HCT116 (cell line): Measurements from ENCODE around the gene SETD6. TPM values are rescaled to one million over a fixed set of nuclear protein-coding genes. Genes with fewer than 3 reads are reported as not detected.

Source experiments
- ATAC-seq: fragments of 200-7000 bp; cut with Tn5 transposase; 2 replicates; pipeline ENCODE4 v1.9.1; 2020; ENCODE audit warnings: mild to moderate bottlenecking, moderate library complexity
- BruUV-seq: library from RNA; stranded (reverse); fragments of 400-500 nt; replicated peaks from 2 replicates; lab custom pipeline; 2021; lab: Mats Ljungman, UMichigan
- CTCF ChIA-PET: fragments of 300-600 bp; sonication (Branson Sonifier 250); formaldehyde crosslinking; loops from one replicate; lab custom pipeline; 2021; ENCODE audit warnings: antibody characterized with exemption; lab: Charles Lee
- POLR2A ChIA-PET: fragments of 300-600, 350-600 bp; sonication (Branson Sonifier 250); formaldehyde crosslinking; loops from one replicate; lab custom pipeline; 2021; ENCODE audit warnings: antibody characterized with exemption; lab: Charles Lee
- RAD21 ChIA-PET, 2 experiments: fragments of 300-600 bp; sonication (Branson Sonifier 250); formaldehyde crosslinking; loops; one replicate each; lab custom pipeline; 2023; ENCODE audit warnings: low total read pairs in 2 of 2; ENCODE audit not compliant: uncharacterized antibody in 2 of 2, unreplicated experiment in 2 of 2, low non-redundant PET in 1 of 2; lab: Charles Lee
- DNase-seq: peaks from one replicate; pipeline ENCODE4 v3.0.0-alpha.2; 2010; ENCODE audit warnings: low read depth, low spot score
- H2AFZ ChIP-seq: fragments of 200-600 bp; shearing (Covaris generic), sonication (generic); 2 replicates; pipeline ENCODE4 v1.6.1; 2017; ENCODE audit warnings: low read depth, mixed run types, mixed read lengths, antibody characterized with exemption, low read length; ENCODE audit not compliant: poor library complexity, severe bottlenecking
- H3K27ac ChIP-seq: 2 replicates; pipeline ENCODE4 v1.5.1; 2012; ENCODE audit warnings: low read depth, low read length
- H3K27me3 ChIP-seq: fragments of 200-600 bp; sonication (generic); 2 replicates; pipeline ENCODE4 v1.6.1; 2016; ENCODE audit warnings: mixed run types, low read length, mixed read lengths; ENCODE audit not compliant: insufficient read depth
- H3K36me3 ChIP-seq, 2 experiments: fragments of 200-500 bp in 1 of 2; fragments of 200-600 bp in 1 of 2; sonication (Bioruptor generic) in 1 of 2; sonication (generic) in 1 of 2; 2 replicates each; pipeline versions ENCODE4 v1.5.1 to v1.6.1; 2014 to 2016; ENCODE audit warnings: low read length in 2 of 2, inconsistent platforms in 1 of 2, mixed read lengths in 1 of 2, mixed run types in 1 of 2; ENCODE audit not compliant: insufficient read depth in 2 of 2, control insufficient read depth in 1 of 2
- H3K4me1 ChIP-seq, 2 experiments: fragments of 200-600 bp in 1 of 2; sonication (generic) in 1 of 2; 2 replicates each; pipeline versions ENCODE4 v1.5.1 to v1.6.1; 2012 to 2017; ENCODE audit warnings: low read length in 2 of 2, inconsistent platforms in 1 of 2, mild to moderate bottlenecking in 1 of 2, mixed read lengths in 1 of 2, mixed run types in 1 of 2, moderate library complexity in 1 of 2; ENCODE audit not compliant: insufficient read depth in 2 of 2, control insufficient read depth in 1 of 2
- H3K4me2 ChIP-seq: fragments of 200-600 bp; sonication (generic); 2 replicates; pipeline ENCODE4 v1.6.1; 2017; ENCODE audit warnings: mixed run types, low read length, mixed read lengths
- H3K4me3 ChIP-seq, 2 experiments: fragments of 200-600 bp in 1 of 2; sonication (generic) in 1 of 2; replicated peaks in 1 of 2; 2 replicates each; pipeline ENCODE4 v1.5.1; 2011 to 2016; ENCODE audit warnings: low read length in 2 of 2, control low read depth in 1 of 2, low read depth in 1 of 2, mild to moderate bottlenecking in 1 of 2, mixed read lengths in 1 of 2, mixed run types in 1 of 2
- H3K79me2 ChIP-seq: fragments of 200-600 bp; sonication (generic); 2 replicates; pipeline ENCODE4 v1.6.1; 2017; ENCODE audit warnings: mild to moderate bottlenecking, mixed run types, low read length, moderate library complexity, mixed read lengths; ENCODE audit not compliant: insufficient read depth
- H3K9ac ChIP-seq: fragments of 200-600 bp; sonication (generic); 2 replicates; pipeline ENCODE4 v1.6.1; 2016; ENCODE audit warnings: low read length, mixed read lengths
- H3K9me2 ChIP-seq: fragments of 200-600 bp; sonication (generic), shearing (Covaris generic); 2 replicates; pipeline ENCODE4 v1.6.1; 2017; ENCODE audit warnings: mixed run types, mild to moderate bottlenecking, moderate library complexity; ENCODE audit not compliant: insufficient read depth
- H3K9me3 ChIP-seq, 2 experiments: fragments of 200-500 bp in 1 of 2; fragments of 200-600 bp in 1 of 2; sonication (Bioruptor generic) in 1 of 2; sonication (generic) in 1 of 2; 2 replicates each; pipeline ENCODE4 v1.6.1; 2014 to 2017; ENCODE audit warnings: low read length in 2 of 2, mixed read lengths in 2 of 2, inconsistent platforms in 1 of 2, low read depth in 1 of 2, mild to moderate bottlenecking in 1 of 2, mixed run types in 1 of 2, moderate library complexity in 1 of 2; ENCODE audit not compliant: control insufficient read depth in 1 of 2, insufficient read depth in 1 of 2
- H4K20me1 ChIP-seq: fragments of 200-600 bp; sonication (generic), shearing (Covaris generic); 2 replicates; pipeline ENCODE4 v1.6.1; 2017; ENCODE audit warnings: mixed run types, mild to moderate bottlenecking, moderate library complexity; ENCODE audit not compliant: insufficient read depth
- CEBPB ChIP-seq: IDR thresholded peaks from 2 replicates; pipeline ENCODE4 v1.6.1; 2012; ENCODE audit warnings: low read depth
- EGR1 ChIP-seq: IDR thresholded peaks from 2 replicates; pipeline ENCODE4 v1.6.1; 2012; ENCODE audit warnings: low read depth
- EZH2 ChIP-seq: fragments of 200-600 bp; sonication (generic); IDR thresholded peaks from 2 replicates; pipeline ENCODE4 v1.6.1; 2017; ENCODE audit warnings: antibody characterized with exemption, mixed run types
- EZH2phosphoT487 ChIP-seq: fragments of 200-600 bp; IDR thresholded peaks from 2 replicates; pipeline ENCODE4 v1.6.1; 2018; ENCODE audit warnings: antibody characterized with exemption, borderline replicate concordance
- JUND ChIP-seq: IDR thresholded peaks from 2 replicates; pipeline ENCODE4 v1.6.1; 2012
- MAX ChIP-seq: IDR thresholded peaks from 2 replicates; pipeline ENCODE4 v1.6.1; 2012
- POLR2A ChIP-seq: IDR thresholded peaks from 2 replicates; pipeline ENCODE4 v1.7.0; 2011; ENCODE audit warnings: borderline replicate concordance; ENCODE audit not compliant: insufficient read depth, insufficient read length; ENCODE audit errors: extremely low read depth
- POLR2AphosphoS5 ChIP-seq: IDR thresholded peaks from 2 replicates; pipeline ENCODE4 v1.6.1; 2011; ENCODE audit warnings: mild to moderate bottlenecking, low read depth, low read length, moderate library complexity
- REST ChIP-seq: IDR thresholded peaks from 2 replicates; pipeline ENCODE4 v1.6.1; 2012; ENCODE audit warnings: low read depth
- SIN3A ChIP-seq: IDR thresholded peaks from 2 replicates; pipeline ENCODE4 v1.6.1; 2012; ENCODE audit warnings: low read depth
- SRF ChIP-seq: IDR thresholded peaks from 2 replicates; pipeline ENCODE4 v1.6.1; 2012; ENCODE audit warnings: low read depth
- YY1 ChIP-seq: IDR thresholded peaks from 2 replicates; pipeline ENCODE4 v1.6.1; 2011; ENCODE audit warnings: low read length, low read depth, moderate library complexity, mild to moderate bottlenecking; ENCODE audit not compliant: insufficient replicate concordance; ENCODE audit errors: extremely low read depth
- ZFX ChIP-seq: fragments of 450-650 bp; IDR thresholded peaks from 2 replicates; pipeline ENCODE4 v1.6.1; 2017
- ZNF274 ChIP-seq: fragments of 200-500 bp; sonication (Bioruptor generic); IDR thresholded peaks from 2 replicates; pipeline ENCODE4 v1.6.1; 2014; ENCODE audit warnings: mild to moderate bottlenecking, low read depth, low read length, inconsistent platforms
- intact Hi-C: fragments of 100-400 bp; cut with micrococcal nuclease; formaldehyde crosslinking; loops from 2 replicates; pipeline ENCODE4 v1.10.0; 2022
- total RNA-seq: library from RNA; stranded (reverse); gene quantifications from one replicate; pipeline ENCODE4 v1.2.1, GENCODE V29; 2021; ENCODE audit not compliant: unreplicated experiment

SETD6 gene
- total RNA-seq, 1 experiment from 2014 or later: 26.6 TPM

GRCh38 chr16:58495521-58496331, 19.6 kb upstream of the SETD6 start:
- no peaks in the 10 kb centered on the region for H3K9me3 ChIP-seq
- no peak for TF ChIP-seq MAX
- TF ChIP-seq EZH2phosphoT487: no peak
- no peak for TF ChIP-seq JUND
- no peak for TF ChIP-seq ZFX
- TF ChIP-seq SIN3A: no peak
- TF ChIP-seq ZNF274: no peak
- TF ChIP-seq CEBPB: no peak
- TF ChIP-seq REST: no peak
- no peak for TF ChIP-seq SRF
- TF ChIP-seq POLR2AphosphoS5: no peak
- TF ChIP-seq POLR2A: no peak
- no peak for TF ChIP-seq YY1
- TF ChIP-seq EZH2: no peak
- no peak for TF ChIP-seq EGR1
- peaks cover 0 to 31% of the 10 kb centered on the region in 2 experiments; a peak in 3 of 4 replicates for H3K4me1 ChIP-seq
- H3K79me2 ChIP-seq: no peaks in the 10 kb centered on the region
- no peaks in the 10 kb centered on the region for H3K36me3 ChIP-seq
- intact Hi-C loops: loop anchor here (5.0 kb wide), 1 partner anchor 167 kb away; no protein-coding TSS in a partner anchor
- H3K4me3 ChIP-seq: no peak overlapping the region
- H4K20me1 ChIP-seq: no peaks in the 10 kb centered on the region
- H3K9me2 ChIP-seq: no peaks in the 10 kb centered on the region
- no peak overlapping the region for H3K27ac ChIP-seq
- peak overlapping the region; percentile 12; the same call in 1 of the 2 replicates for H3K9ac ChIP-seq
- ChIA-PET RAD21 (no interaction called here), POLR2A (interaction anchor here (1.6 kb wide), 1 partner anchor 159 kb away, joined by 4 read pairs; no protein-coding TSS in a partner anchor), CTCF (interaction anchor here (0.7 to 2.3 kb wide), 5 partner anchors 156 to 366 kb away, joined by 3 to 14 read pairs (median 4); partner anchors contain the start of gene CFAP20)
- no peaks in the 10 kb centered on the region for H3K27me3 ChIP-seq
- no peak overlapping the region for H2AFZ ChIP-seq
- H3K4me2 ChIP-seq: peak overlapping the region; percentile 31; the same call in 1 of the 2 replicates
- BruUV-seq: no TSS peak
- DNase-seq: no peak
- ATAC-seq: no peak
